Calu3 (cell line): ENCODE data around the gene SNAP23. TPM values are rescaled to one million over a fixed set of nuclear protein-coding genes. Genes with fewer than 3 reads are reported as not detected.
"Not testable (repeated sequence)": the region's sequence is repeated elsewhere in the genome, so short reads cannot be mapped to it uniquely, and the experiment has no call there.

Source experiments
- BruUV-seq: library from RNA; stranded (reverse); fragments of 400-500 nt; replicated peaks from 2 replicates; lab custom pipeline; 2021; lab: Mats Ljungman, UMichigan
- CTCF ChIA-PET: fragments of 300-600 bp; sonication (Branson Sonifier 250); formaldehyde crosslinking; loops from one replicate; lab custom pipeline; 2022; ENCODE audit warnings: antibody characterized with exemption; lab: Charles Lee
- DNase-seq: peaks from one replicate; pipeline ENCODE4 v3.0.0; 2022
- H3K27ac Mint-ChIP-seq: one replicate; pipeline ENCODE4 v1.8.0; 2022; ENCODE audit warnings: mixed read lengths; ENCODE audit not compliant: unreplicated experiment
- H3K27me3 Mint-ChIP-seq: one replicate; pipeline ENCODE4 v1.8.0; 2022; ENCODE audit warnings: mixed read lengths; ENCODE audit not compliant: unreplicated experiment
- H3K36me3 Mint-ChIP-seq: one replicate; pipeline ENCODE4 v1.8.0; 2022; ENCODE audit warnings: mild to moderate bottlenecking, moderate library complexity, mixed read lengths; ENCODE audit not compliant: insufficient read depth, unreplicated experiment
- H3K4me1 Mint-ChIP-seq: one replicate; pipeline ENCODE4 v1.8.0; 2022; ENCODE audit warnings: mild to moderate bottlenecking, low read depth, mixed read lengths; ENCODE audit not compliant: unreplicated experiment
- H3K4me3 Mint-ChIP-seq: one replicate; pipeline ENCODE4 v1.8.0; 2022; ENCODE audit warnings: mild to moderate bottlenecking, low read depth, moderate library complexity, mixed read lengths; ENCODE audit not compliant: unreplicated experiment
- H3K9me3 Mint-ChIP-seq: one replicate; pipeline ENCODE4 v1.8.0; 2022; ENCODE audit warnings: low read depth, mixed read lengths; ENCODE audit not compliant: unreplicated experiment
- intact Hi-C: fragments of 100-400 bp; cut with micrococcal nuclease; formaldehyde crosslinking; loops from one replicate; pipeline ENCODE4 v1.10.0; 2022; ENCODE audit not compliant: unreplicated experiment
- total RNA-seq: library from RNA; stranded (reverse); gene quantifications from 2 replicates; pipeline ENCODE4 v1.2.3, GENCODE V29; 2022
- TF ChIP-seq, protein P1 (sequence below): fragments of 200-600 bp; IDR thresholded peaks from one replicate; pipeline ENCODE4 v1.8.0; 2022; ENCODE audit warnings: antibody characterized with exemption; ENCODE audit not compliant: unreplicated experiment

The SNAP23 gene
- total RNA-seq, 1 experiment from 2014 or later = 54.8 TPM

GRCh38 chr15:42549741-42550392 is 54.4 kb downstream of the SNAP23 start:
- no TSS peak for BruUV-seq
- CTCF ChIA-PET = interaction anchor here (0.6 kb wide), 2 partner anchors 137 to 188 kb away, joined by 3 to 7 read pairs; no protein-coding TSS in a partner anchor

GRCh38 chr15:42553554-42553953 is 58.1 kb downstream of the SNAP23 start:
- TF ChIP-seq, protein P1, sequence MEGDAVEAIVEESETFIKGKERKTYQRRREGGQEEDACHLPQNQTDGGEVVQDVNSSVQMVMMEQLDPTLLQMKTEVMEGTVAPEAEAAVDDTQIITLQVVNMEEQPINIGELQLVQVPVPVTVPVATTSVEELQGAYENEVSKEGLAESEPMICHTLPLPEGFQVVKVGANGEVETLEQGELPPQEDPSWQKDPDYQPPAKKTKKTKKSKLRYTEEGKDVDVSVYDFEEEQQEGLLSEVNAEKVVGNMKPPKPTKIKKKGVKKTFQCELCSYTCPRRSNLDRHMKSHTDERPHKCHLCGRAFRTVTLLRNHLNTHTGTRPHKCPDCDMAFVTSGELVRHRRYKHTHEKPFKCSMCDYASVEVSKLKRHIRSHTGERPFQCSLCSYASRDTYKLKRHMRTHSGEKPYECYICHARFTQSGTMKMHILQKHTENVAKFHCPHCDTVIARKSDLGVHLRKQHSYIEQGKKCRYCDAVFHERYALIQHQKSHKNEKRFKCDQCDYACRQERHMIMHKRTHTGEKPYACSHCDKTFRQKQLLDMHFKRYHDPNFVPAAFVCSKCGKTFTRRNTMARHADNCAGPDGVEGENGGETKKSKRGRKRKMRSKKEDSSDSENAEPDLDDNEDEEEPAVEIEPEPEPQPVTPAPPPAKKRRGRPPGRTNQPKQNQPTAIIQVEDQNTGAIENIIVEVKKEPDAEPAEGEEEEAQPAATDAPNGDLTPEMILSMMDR = no peak
- peaks cover 11% of the 10 kb centered on the region for H3K4me1 Mint-ChIP-seq
- H3K36me3 Mint-ChIP-seq = peaks cover 15% of the 10 kb centered on the region
- CTCF ChIA-PET = interaction anchor here (0.6 to 0.7 kb wide), 2 partner anchors 389 to 1720 kb away, joined by 3 to 10 read pairs; no protein-coding TSS in a partner anchor
- H3K27ac Mint-ChIP-seq = no peak overlapping the region
- H3K4me3 Mint-ChIP-seq = no peak overlapping the region
- no peaks in the 10 kb centered on the region for H3K27me3 Mint-ChIP-seq
- no peaks in the 10 kb centered on the region for H3K9me3 Mint-ChIP-seq
- DNase-seq = no peak
- intact Hi-C loops = no loop called here
- BruUV-seq = no TSS peak

More at GRCh38 chr15:42549741-42550392, 54.4 kb downstream of the SNAP23 start:
- H3K9me3 Mint-ChIP-seq = no peaks in the 10 kb centered on the region
- TF ChIP-seq, protein P1 = no peak
- no peak for DNase-seq
- H3K27me3 Mint-ChIP-seq = no peaks in the 10 kb centered on the region
- peaks cover 11% of the 10 kb centered on the region for H3K4me1 Mint-ChIP-seq
- peak overlapping the region; percentile 93 for H3K4me3 Mint-ChIP-seq
- H3K36me3 Mint-ChIP-seq = peaks cover 24% of the 10 kb centered on the region
- intact Hi-C loops = no loop called here
- H3K27ac Mint-ChIP-seq = peak overlapping the region; percentile 66

- BruUV-seq, H3K9me3 Mint-ChIP-seq, CTCF ChIA-PET, intact Hi-C loops, H3K36me3 Mint-ChIP-seq, H3K27ac Mint-ChIP-seq, H3K27me3 Mint-ChIP-seq, H3K4me1 Mint-ChIP-seq, H3K4me3 Mint-ChIP-seq, DNase-seq: not testable (repeated sequence)
These were observed 61.2 kb downstream of the SNAP23 start for GRCh38 chr15:42556550-42557207.

DNA sequence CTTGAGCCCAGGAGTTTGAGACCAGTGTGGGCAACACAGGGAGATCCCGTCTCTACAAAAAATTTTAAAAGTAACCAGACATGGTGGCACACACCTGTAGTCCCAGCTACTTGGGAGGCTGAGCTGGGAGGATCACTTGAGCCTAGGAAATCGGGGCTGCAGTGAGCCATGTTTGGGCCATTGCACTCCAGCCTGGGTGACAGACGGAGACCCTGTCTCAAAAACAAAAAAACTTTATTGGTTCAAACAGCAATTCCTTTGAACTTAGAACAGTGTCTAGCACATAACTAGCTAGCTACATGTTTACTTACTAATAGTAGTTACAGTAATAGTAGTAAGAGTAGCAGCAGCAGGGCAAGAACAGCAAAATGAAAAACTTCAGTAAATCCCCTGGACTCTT is 63.3 kb downstream of the SNAP23 start:
- intact Hi-C loops = no loop called here
- Mint-ChIP-seq H3K27me3 (no peaks in the 10 kb centered on the region), H3K27ac (no peak overlapping the region)

More for the DNA sequence above, 63.3 kb downstream of the SNAP23 start:
- no TSS peak for BruUV-seq
- no peaks in the 10 kb centered on the region for H3K9me3 Mint-ChIP-seq
- no peak for DNase-seq
- H3K36me3 Mint-ChIP-seq = no peaks in the 10 kb centered on the region
- CTCF ChIA-PET = no interaction called here
- TF ChIP-seq, protein P1 = no peak
- no peak overlapping the region for H3K4me3 Mint-ChIP-seq
- no peaks in the 10 kb centered on the region for H3K4me1 Mint-ChIP-seq
